Panc1 (cell line): ENCODE measurements around the gene PNKP. TPM values are rescaled to one million over a fixed set of nuclear protein-coding genes. Genes with fewer than 3 reads are reported as not detected.

Experiments used
- ATAC-seq: fragments of 200-7000 bp; cut with Tn5 transposase; 2 replicates; pipeline ENCODE4 v1.9.1; 2020; ENCODE audit warnings: mild to moderate bottlenecking, moderate library complexity
- BruUV-seq: library from RNA; stranded (reverse); fragments of 400-500 nt; replicated peaks from 2 replicates; lab custom pipeline; 2021; lab: Mats Ljungman, UMichigan
- CTCF ChIA-PET: fragments of 300-600 bp; sonication (Branson Sonifier 250); formaldehyde crosslinking; loops from one replicate; lab custom pipeline; 2022; ENCODE audit warnings: antibody characterized with exemption; lab: Charles Lee
- POLR2A ChIA-PET: fragments of 300-600 bp; sonication (Branson Sonifier 250); formaldehyde crosslinking; loops from one replicate; lab custom pipeline; 2022; ENCODE audit warnings: antibody characterized with exemption; lab: Charles Lee
- DNase-seq: peaks from one replicate; pipeline ENCODE4 v3.0.0-alpha.2; 2010; ENCODE audit warnings: low read depth, low spot score
- H3K27ac ChIP-seq: 2 replicates; pipeline ENCODE4 v1.5.1; 2011; ENCODE audit warnings: mild to moderate bottlenecking, low read length, inconsistent platforms
- H3K27me3 ChIP-seq: fragments of 200-500 bp; sonication (Bioruptor generic); 2 replicates; pipeline ENCODE4 v1.6.0; 2014; ENCODE audit warnings: low read length, inconsistent platforms; ENCODE audit not compliant: control insufficient read depth, insufficient read depth
- H3K36me3 ChIP-seq: fragments of 200-500 bp; sonication (Bioruptor generic); 2 replicates; pipeline ENCODE4 v1.5.1; 2014; ENCODE audit warnings: inconsistent platforms, mild to moderate bottlenecking, low read length, moderate library complexity; ENCODE audit not compliant: control insufficient read depth, insufficient read depth
- H3K4me1 ChIP-seq: 2 replicates; pipeline ENCODE4 v1.5.1; 2011; ENCODE audit warnings: inconsistent platforms, mild to moderate bottlenecking, low read length, moderate library complexity; ENCODE audit not compliant: control insufficient read depth, insufficient read depth
- H3K4me3 ChIP-seq, 2 experiments: 2 replicates each; pipeline ENCODE4 v1.5.1; 2011 to 2012; ENCODE audit warnings: low read depth in 2 of 2, low read length in 2 of 2, mild to moderate bottlenecking in 2 of 2, inconsistent platforms in 1 of 2, moderate library complexity in 1 of 2
- H3K9me3 ChIP-seq: fragments of 200-500 bp; sonication (Bioruptor generic); 2 replicates; pipeline ENCODE4 v1.5.1; 2014; ENCODE audit warnings: low read depth, mild to moderate bottlenecking, inconsistent platforms, low read length, moderate library complexity; ENCODE audit not compliant: control insufficient read depth, insufficient read depth
- CTCF ChIP-seq: fragments of 450-650 bp; IDR thresholded peaks from 2 replicates; pipeline ENCODE4 v1.5.1; 2017; ENCODE audit warnings: mild to moderate bottlenecking
- POLR2AphosphoS5 ChIP-seq: IDR thresholded peaks from 2 replicates; pipeline ENCODE4 v1.6.1; 2012; ENCODE audit warnings: mild to moderate bottlenecking, low read depth, low read length, moderate library complexity
- SIN3A ChIP-seq: IDR thresholded peaks from 2 replicates; pipeline ENCODE4 v1.6.1; 2012; ENCODE audit warnings: low read depth, mild to moderate bottlenecking, low read length, moderate library complexity, borderline replicate concordance; ENCODE audit not compliant: insufficient read depth
- TCF7L2 ChIP-seq: IDR thresholded peaks from 2 replicates; pipeline ENCODE4 v1.6.1; 2011; ENCODE audit warnings: mild to moderate bottlenecking, low read depth, low read length, inconsistent platforms
- in situ Hi-C: cut with HindIII; loops from 2 replicates; pipeline ENCODE4 v1.10.0; 2016; ENCODE audit warnings: low sequenced_read_pairs, low pct_unique_long_range_greater_than_20kb
- intact Hi-C: fragments of 100-400 bp; cut with micrococcal nuclease; formaldehyde crosslinking; loops from one replicate; pipeline ENCODE4 v1.10.0; 2022; ENCODE audit not compliant: unreplicated experiment
- total RNA-seq: library from RNA; stranded (reverse); gene quantifications from one replicate; pipeline ENCODE4 v1.2.1, GENCODE V29; 2021; ENCODE audit not compliant: unreplicated experiment
- TF ChIP-seq, protein P1 (sequence below), 2 experiments: IDR thresholded peaks; 2 replicates each; pipeline ENCODE4 v1.6.1; 2011 to 2012; ENCODE audit warnings: low read depth in 2 of 2, control low read depth in 1 of 2, low read length in 1 of 2, mild to moderate bottlenecking in 1 of 2, moderate library complexity in 1 of 2; ENCODE audit not compliant: insufficient read depth in 1 of 2

Gene PNKP
- total RNA-seq, 1 experiment from 2014 or later: 76.7 TPM

DNA sequence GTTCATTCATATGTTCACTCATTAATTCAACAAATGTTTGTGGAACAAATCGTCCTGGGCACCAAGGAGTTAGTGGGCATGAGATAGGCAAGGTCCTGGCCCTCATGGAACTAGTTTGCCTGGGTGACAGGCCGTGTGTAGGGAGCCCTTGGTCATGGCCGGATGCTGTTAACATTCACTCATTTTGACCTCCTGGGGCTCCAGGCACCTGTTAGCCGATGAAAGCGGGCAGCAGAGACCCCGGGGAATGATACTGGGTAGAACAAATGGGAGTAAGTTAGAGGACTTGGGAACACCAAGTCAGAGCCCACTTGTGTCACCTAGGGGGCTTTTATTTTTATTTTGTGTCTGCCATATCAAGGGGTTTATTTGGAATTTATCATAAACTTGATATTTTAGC is 42.7 kb downstream of the PNKP start:
- BruUV-seq: no TSS peak
- no peak overlapping the region for H3K4me3 ChIP-seq
- intact Hi-C loops: no loop called here
- in situ Hi-C loops: no loop called here
- POLR2A ChIA-PET: interaction anchor here (0.7 kb wide), 1 partner anchor 12 kb away, joined by 7 read pairs; the partner anchor contains the start of gene FUZ
- H3K36me3 ChIP-seq: no peaks in the 10 kb centered on the region; the same call in 1 of the 2 replicates
- DNase-seq: no peak
- ATAC-seq: no peak
- H3K4me1 ChIP-seq: no peaks in the 10 kb centered on the region
- no peak overlapping the region for H3K27ac ChIP-seq
- no peaks in the 10 kb centered on the region for H3K9me3 ChIP-seq
- TF ChIP-seq CTCF (no peak), TCF7L2 (no peak), POLR2AphosphoS5 (no peak), SIN3A (no peak)
- TF ChIP-seq, protein P1, sequence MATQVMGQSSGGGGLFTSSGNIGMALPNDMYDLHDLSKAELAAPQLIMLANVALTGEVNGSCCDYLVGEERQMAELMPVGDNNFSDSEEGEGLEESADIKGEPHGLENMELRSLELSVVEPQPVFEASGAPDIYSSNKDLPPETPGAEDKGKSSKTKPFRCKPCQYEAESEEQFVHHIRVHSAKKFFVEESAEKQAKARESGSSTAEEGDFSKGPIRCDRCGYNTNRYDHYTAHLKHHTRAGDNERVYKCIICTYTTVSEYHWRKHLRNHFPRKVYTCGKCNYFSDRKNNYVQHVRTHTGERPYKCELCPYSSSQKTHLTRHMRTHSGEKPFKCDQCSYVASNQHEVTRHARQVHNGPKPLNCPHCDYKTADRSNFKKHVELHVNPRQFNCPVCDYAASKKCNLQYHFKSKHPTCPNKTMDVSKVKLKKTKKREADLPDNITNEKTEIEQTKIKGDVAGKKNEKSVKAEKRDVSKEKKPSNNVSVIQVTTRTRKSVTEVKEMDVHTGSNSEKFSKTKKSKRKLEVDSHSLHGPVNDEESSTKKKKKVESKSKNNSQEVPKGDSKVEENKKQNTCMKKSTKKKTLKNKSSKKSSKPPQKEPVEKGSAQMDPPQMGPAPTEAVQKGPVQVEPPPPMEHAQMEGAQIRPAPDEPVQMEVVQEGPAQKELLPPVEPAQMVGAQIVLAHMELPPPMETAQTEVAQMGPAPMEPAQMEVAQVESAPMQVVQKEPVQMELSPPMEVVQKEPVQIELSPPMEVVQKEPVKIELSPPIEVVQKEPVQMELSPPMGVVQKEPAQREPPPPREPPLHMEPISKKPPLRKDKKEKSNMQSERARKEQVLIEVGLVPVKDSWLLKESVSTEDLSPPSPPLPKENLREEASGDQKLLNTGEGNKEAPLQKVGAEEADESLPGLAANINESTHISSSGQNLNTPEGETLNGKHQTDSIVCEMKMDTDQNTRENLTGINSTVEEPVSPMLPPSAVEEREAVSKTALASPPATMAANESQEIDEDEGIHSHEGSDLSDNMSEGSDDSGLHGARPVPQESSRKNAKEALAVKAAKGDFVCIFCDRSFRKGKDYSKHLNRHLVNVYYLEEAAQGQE (IDR thresholded peaks at IDR 0.05; ENCODE audit: insufficient read depth in 1 of 2, low read depth in 2 of 2, low read length in 1 of 2): no peak
- CTCF ChIA-PET: no interaction called here
- no peaks in the 10 kb centered on the region for H3K27me3 ChIP-seq

- BruUV-seq: no TSS peak
- Histone ChIP-seq H3K4me1 (peaks cover 3% of the 10 kb centered on the region; the same call in 1 of the 2 replicates), H3K27ac (no peak overlapping the region), H3K36me3 (no peaks in the 10 kb centered on the region; the same call in 1 of the 2 replicates), H3K9me3 (no peaks in the 10 kb centered on the region), H3K4me3 (no peak overlapping the region), H3K27me3 (no peaks in the 10 kb centered on the region)
- ATAC-seq (no peak), DNase-seq (no peak)
- in situ Hi-C loops (no loop called here), intact Hi-C loops (no loop called here)
- TF ChIP-seq CTCF (no peak), TCF7L2 (no peak), POLR2AphosphoS5 (no peak), SIN3A (no peak)
- TF ChIP-seq, protein P1 (IDR thresholded peaks at IDR 0.05; ENCODE audit: insufficient read depth in 1 of 2, low read depth in 2 of 2, low read length in 1 of 2): no peak
- ChIA-PET CTCF (no interaction called here), POLR2A (no interaction called here)
These were observed 43.9 kb downstream of the PNKP start for GRCh38 chr19:49823472-49823871.
